HepG2 (cell line): Measurements from ENCODE around the gene NXNL2. TPM values are rescaled to one million over a fixed set of nuclear protein-coding genes. Genes with fewer than 3 reads are reported as not detected.

Source experiments
- ATAC-seq: fragments of 200-7000 bp; cut with Tn5 transposase; 3 replicates; pipeline ENCODE4 v1.9.1; 2020; ENCODE audit warnings: mild to moderate bottlenecking, moderate library complexity
- BruUV-seq: library from RNA; stranded (reverse); fragments of 400-500 nt; replicated peaks from 2 replicates; lab custom pipeline; 2021; lab: Mats Ljungman, UMichigan
- CTCF ChIA-PET: fragments of 300-600 bp; formaldehyde crosslinking; extraction: SDS; loops from one replicate; lab custom pipeline; 2021; ENCODE audit warnings: low total read pairs, inconsistent platforms, low intra/inter-chr PET ratio; lab: Yijun Ruan, JAX
- POLR2A ChIA-PET: fragments of 350-600 bp; sonication (Branson Sonifier 250); formaldehyde crosslinking; loops from one replicate; lab custom pipeline; 2020; ENCODE audit warnings: antibody characterized with exemption, inconsistent platforms; lab: Yijun Ruan, JAX
- DNase-seq: peaks from one replicate; pipeline ENCODE4 v3.0.0-alpha.2; 2015; ENCODE audit warnings: low spot score
- FAIRE-seq: peaks from 3 replicates; lab custom pipeline; 2011; peaks lifted over from hg19 to GRCh38; lab: Jason Lieb, UNC
- H2AFZ ChIP-seq: one replicate; pipeline ENCODE4 v1.6.1; 2011; ENCODE audit warnings: low read length, inconsistent platforms
- H3K27ac ChIP-seq: fragments of 300-600 bp; 3 replicates; pipeline ENCODE4 v1.8.0; 2011; ENCODE audit warnings: mixed run types, mild to moderate bottlenecking, mixed read lengths, low read length, inconsistent platforms; ENCODE audit not compliant: insufficient read depth; ENCODE audit errors: extremely low read length
- H3K27me3 ChIP-seq, 2 experiments: fragments of 200-600 bp in 1 of 2; 2 replicates in 1 of 2; 3 replicates in 1 of 2; pipeline versions ENCODE4 v1.6.0 to v1.8.0; 2011; ENCODE audit warnings: low read length in 2 of 2, mild to moderate bottlenecking in 2 of 2, moderate library complexity in 2 of 2, inconsistent platforms in 1 of 2; ENCODE audit not compliant: insufficient read depth in 2 of 2, control insufficient read depth in 1 of 2
- H3K36me3 ChIP-seq, 2 experiments: fragments of 200-600 bp in 1 of 2; replicated peaks in 1 of 2; 2 replicates in 1 of 2; 3 replicates in 1 of 2; pipeline versions ENCODE4 v1.5.1 to v1.8.0; 2011; ENCODE audit warnings: low read length in 2 of 2, inconsistent platforms in 1 of 2; ENCODE audit not compliant: insufficient read depth in 2 of 2, control insufficient read depth in 1 of 2
- H3K4me1 ChIP-seq: 2 replicates; pipeline ENCODE4 v1.5.1; 2012; ENCODE audit warnings: low read length, inconsistent platforms; ENCODE audit not compliant: insufficient read depth
- H3K4me2 ChIP-seq: 2 replicates; pipeline ENCODE4 v1.6.0; 2011; ENCODE audit warnings: low read depth, low read length, inconsistent platforms
- H3K4me3 ChIP-seq, 3 experiments: fragments of 200-600 bp in 1 of 3; sonication (generic), shearing (Covaris generic) in 1 of 3; replicated peaks in 1 of 3; 2 replicates each; pipeline ENCODE4 v1.5.1; 2011 to 2016; ENCODE audit warnings: low read length in 3 of 3, inconsistent platforms in 2 of 3, low read depth in 2 of 3, mild to moderate bottlenecking in 2 of 3, control low read depth in 1 of 3, mixed read lengths in 1 of 3; ENCODE audit not compliant: insufficient read depth in 1 of 3
- H3K79me2 ChIP-seq: one replicate; pipeline ENCODE4 v1.6.1; 2011; ENCODE audit warnings: low read length, inconsistent platforms; ENCODE audit not compliant: insufficient read depth
- H3K9ac ChIP-seq: 2 replicates; pipeline ENCODE4 v1.6.0; 2011; ENCODE audit warnings: mild to moderate bottlenecking, low read depth, low read length, inconsistent platforms; ENCODE audit not compliant: insufficient read depth
- H3K9me3 ChIP-seq: 2 replicates; pipeline ENCODE4 v1.5.1; 2012; ENCODE audit warnings: mild to moderate bottlenecking, low read length
- H4K20me1 ChIP-seq: 2 replicates; pipeline ENCODE4 v1.6.0; 2011; ENCODE audit warnings: inconsistent platforms, mild to moderate bottlenecking, low read length, moderate library complexity; ENCODE audit not compliant: insufficient read depth
- ARNT2 ChIP-seq: sonication (generic); formaldehyde crosslinking; IDR thresholded peaks from 2 replicates; pipeline ENCODE4 v1.8.0; 2022; ENCODE audit warnings: mild to moderate bottlenecking, low read depth, missing genetic modification reagents, moderate library complexity
- GABPA ChIP-seq, 2 experiments: IDR thresholded peaks; 2 replicates each; pipeline ENCODE4 v1.6.1; 2011 to 2016; ENCODE audit warnings: low read depth in 2 of 2, low read length in 1 of 2, missing biosample characterization in 1 of 2, missing genetic modification characterization in 1 of 2
- IKZF4 ChIP-seq: sonication (generic); formaldehyde crosslinking; IDR thresholded peaks from 2 replicates; pipeline ENCODE4 v1.5.1; 2020; ENCODE audit warnings: borderline replicate concordance, mild to moderate bottlenecking, low read depth, missing genetic modification reagents; ENCODE audit errors: not compliant biosample characterization
- KDM6A ChIP-seq: IDR thresholded peaks from 2 replicates; pipeline ENCODE4 v1.6.1; 2016; ENCODE audit warnings: low read depth
- MAF1 ChIP-seq: sonication (generic); formaldehyde crosslinking; IDR thresholded peaks from 2 replicates; pipeline ENCODE4 v1.5.0; 2020; ENCODE audit warnings: missing genetic modification reagents, borderline replicate concordance
- MBNL3 ChIP-seq: fragments of 250-450 bp; sonication (Bioruptor Pico); conservative IDR thresholded peaks from 2 replicates; pipeline ENCODE4 v1.8.0; 2022; ENCODE audit warnings: mild to moderate bottlenecking, inconsistent platforms
- PHF21A ChIP-seq: sonication (generic); formaldehyde crosslinking; IDR thresholded peaks from 2 replicates; pipeline ENCODE4 v1.5.0; 2020; ENCODE audit warnings: mild to moderate bottlenecking, missing genetic modification reagents
- SKI ChIP-seq: fragments of 450-650 bp; IDR thresholded peaks from one replicate; pipeline ENCODE4 v1.6.1; 2018; ENCODE audit warnings: mild to moderate bottlenecking; ENCODE audit not compliant: partially characterized antibody
- TRIM24 ChIP-seq: sonication (generic); formaldehyde crosslinking; IDR thresholded peaks from 2 replicates; pipeline ENCODE4 v1.8.0; 2022; ENCODE audit warnings: mild to moderate bottlenecking, missing genetic modification reagents
- ZBTB7A ChIP-seq: sonication (generic); formaldehyde crosslinking; IDR thresholded peaks from 2 replicates; pipeline ENCODE4 v1.8.0; 2022; ENCODE audit warnings: mild to moderate bottlenecking, missing genetic modification reagents
- ZNF468 ChIP-seq: sonication (generic); formaldehyde crosslinking; IDR thresholded peaks from 2 replicates; pipeline ENCODE4 v1.8.0; 2022; ENCODE audit warnings: mild to moderate bottlenecking, moderate library complexity, missing genetic modification reagents
- ZNF652 ChIP-seq: IDR thresholded peaks from 2 replicates; pipeline ENCODE4 v1.6.1; 2016; ENCODE audit warnings: low read depth, borderline replicate concordance
- ZNF879 ChIP-seq: sonication (generic); formaldehyde crosslinking; IDR thresholded peaks from 2 replicates; pipeline ENCODE4 v1.8.1; 2023; ENCODE audit warnings: missing genetic modification reagents
- WGBS: methylation state at CpG from one replicate; pipeline ENCODE4 v1.1.6; 2017; ENCODE audit warnings: low lambda C conversion rate; 5-methylcytosine and 5-hydroxymethylcytosine counted together
- in situ Hi-C: cut with HindIII; loops from 2 replicates; pipeline ENCODE4 v1.10.0; 2017; ENCODE audit warnings: low pct_unique_long_range_greater_than_20kb; ENCODE audit not compliant: extremely low pct_ligation_motif_present
- intact Hi-C: fragments of 100-400 bp; cut with micrococcal nuclease; formaldehyde crosslinking; loops from one replicate; pipeline ENCODE4 v1.10.0; 2022; ENCODE audit not compliant: unreplicated experiment
- polyA plus RNA-seq, 8 experiments: library from polyadenylated mRNA; depleted of rRNA in 3 of 8; stranded (reverse) in 7 of 8; unstranded in 1 of 8; fragments of >200 nt; fragmentation: Illumina TruSeq in 4 of 8; extraction: Trizol in 4 of 8; gene quantifications; 2 replicates each; pipeline versions ENCODE4 v1.2.1 to v1.2.3, GENCODE V29; 2011 to 2016; ENCODE audit warnings: low read depth in 4 of 8, missing spikeins in 1 of 8, mixed read lengths in 1 of 8; ENCODE audit not compliant: insufficient read depth in 1 of 8
- total RNA-seq, 5 experiments: library from RNA; depleted of rRNA; stranded (reverse); fragments of >200 nt; fragmentation: Illumina TruSeq; extraction: Trizol; gene quantifications; 2 replicates each; pipeline ENCODE4 v1.2.3, GENCODE V29; 2016; ENCODE audit warnings: low read depth in 1 of 5
- TF ChIP-seq, protein P1 (sequence below): IDR thresholded peaks from 2 replicates; pipeline ENCODE4 v1.6.1; 2016; ENCODE audit warnings: missing biosample characterization, missing genetic modification reagents, low read depth
- TF ChIP-seq, protein P2 (sequence below): sonication (generic); formaldehyde crosslinking; IDR thresholded peaks from 2 replicates; pipeline ENCODE4 v1.4.0; 2020; ENCODE audit warnings: missing genetic modification reagents, borderline replicate concordance
- TF ChIP-seq, protein P3 (sequence below): IDR thresholded peaks from 2 replicates; pipeline ENCODE4 v1.6.1; 2016; ENCODE audit warnings: missing compliant biosample characterization, missing genetic modification reagents, borderline replicate concordance
- TF ChIP-seq, protein P4 (sequence below): sonication (generic); formaldehyde crosslinking; IDR thresholded peaks from 2 replicates; pipeline ENCODE4 v1.5.1; 2020; ENCODE audit warnings: mild to moderate bottlenecking, missing genetic modification reagents, borderline replicate concordance

The NXNL2 gene
- total and polyA plus RNA-seq, 2 of the 13 experiments (the other 11 are each of a cell fraction or from before 2014, with no cell fraction given) = not detected

DNA sequence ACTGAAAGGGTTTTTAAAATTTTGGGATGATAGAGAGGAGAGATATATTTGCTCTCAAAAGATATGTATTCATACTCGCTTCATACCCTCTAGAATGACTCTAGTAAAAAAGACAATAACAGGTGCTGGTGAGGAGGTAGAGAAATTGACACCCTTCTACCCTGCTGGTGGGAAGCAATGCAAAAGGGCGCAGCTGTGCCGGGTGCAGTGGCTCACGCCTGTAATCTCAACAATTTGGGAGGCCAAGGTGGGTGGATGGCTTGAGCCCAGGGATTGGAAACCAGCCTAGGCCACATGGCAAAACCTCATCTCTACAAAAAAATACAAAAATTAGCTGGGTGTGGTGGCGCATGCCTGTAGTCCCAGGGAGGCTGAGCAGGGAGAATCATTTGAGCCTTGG lies 33.9 kb upstream of the NXNL2 start:
- Histone ChIP-seq H3K79me2 (no peaks in the 10 kb centered on the region), H2AFZ (no peak overlapping the region), H3K9ac (no peak overlapping the region), H3K4me2 (no peak overlapping the region), H4K20me1 (no peaks in the 10 kb centered on the region), H3K4me1 (no peaks in the 10 kb centered on the region), H3K27me3 (no peaks in the 10 kb centered on the region), H3K4me3 (no peak overlapping the region), H3K27ac (no peak overlapping the region), H3K9me3 (no peaks in the 10 kb centered on the region), H3K36me3 (no peaks in the 10 kb centered on the region)
- no peak for ATAC-seq
- BruUV-seq = no TSS peak
- no peak for FAIRE-seq
- WGBS = 83% methylated on average over 5 of the region's 5 CpGs
- in situ Hi-C loops = no loop called here
- intact Hi-C loops = no loop called here
- ChIA-PET CTCF (no interaction called here), POLR2A (no interaction called here)
- no peak for DNase-seq
- TF ChIP-seq IKZF4 (CRISPR knock-in tag) (no peak), ZNF652 (CRISPR knock-in tag) (no peak), ZNF468 (CRISPR knock-in tag) (no peak), ZNF879 (CRISPR knock-in tag) (no peak), PHF21A (CRISPR knock-in tag) (no peak), ARNT2 (CRISPR knock-in tag) (no peak), TRIM24 (CRISPR knock-in tag) (no peak), SKI (no peak), GABPA (IDR thresholded peaks at IDR 0.05; ENCODE audit: low read depth, low read length) (no peak), GABPA (CRISPR knock-in tag; IDR thresholded peaks at IDR 0.05; ENCODE audit: low read depth) (no peak), MAF1 (CRISPR knock-in tag) (no peak), MBNL3 (CRISPR knock-in tag) (no peak), ZBTB7A (CRISPR knock-in tag) (no peak), KDM6A (CRISPR knock-in tag) (no peak)
- TF ChIP-seq, protein P1, sequence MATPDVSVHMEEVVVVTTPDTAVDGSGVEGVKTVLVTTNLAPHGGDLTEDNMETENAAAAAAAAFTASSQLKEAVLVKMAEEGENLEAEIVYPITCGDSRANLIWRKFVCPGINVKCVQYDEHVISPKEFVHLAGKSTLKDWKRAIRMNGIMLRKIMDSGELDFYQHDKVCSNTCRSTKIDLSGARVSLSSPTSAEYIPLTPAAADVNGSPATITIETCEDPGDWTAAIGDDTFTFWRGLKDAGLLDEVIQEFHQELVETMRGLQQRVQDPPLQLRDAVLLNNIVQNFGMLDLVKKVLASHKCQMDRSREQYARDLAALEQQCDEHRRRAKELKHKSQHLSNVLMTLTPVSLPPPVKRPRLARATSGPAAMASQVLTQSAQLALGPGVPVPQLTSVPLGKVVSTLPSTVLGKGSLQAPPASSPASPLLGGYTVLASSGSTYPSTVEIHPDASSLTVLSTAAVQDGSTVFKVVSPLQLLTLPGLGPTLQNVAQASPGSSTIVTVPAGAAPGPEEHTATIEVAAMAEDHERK = no peak
- TF ChIP-seq, protein P2, sequence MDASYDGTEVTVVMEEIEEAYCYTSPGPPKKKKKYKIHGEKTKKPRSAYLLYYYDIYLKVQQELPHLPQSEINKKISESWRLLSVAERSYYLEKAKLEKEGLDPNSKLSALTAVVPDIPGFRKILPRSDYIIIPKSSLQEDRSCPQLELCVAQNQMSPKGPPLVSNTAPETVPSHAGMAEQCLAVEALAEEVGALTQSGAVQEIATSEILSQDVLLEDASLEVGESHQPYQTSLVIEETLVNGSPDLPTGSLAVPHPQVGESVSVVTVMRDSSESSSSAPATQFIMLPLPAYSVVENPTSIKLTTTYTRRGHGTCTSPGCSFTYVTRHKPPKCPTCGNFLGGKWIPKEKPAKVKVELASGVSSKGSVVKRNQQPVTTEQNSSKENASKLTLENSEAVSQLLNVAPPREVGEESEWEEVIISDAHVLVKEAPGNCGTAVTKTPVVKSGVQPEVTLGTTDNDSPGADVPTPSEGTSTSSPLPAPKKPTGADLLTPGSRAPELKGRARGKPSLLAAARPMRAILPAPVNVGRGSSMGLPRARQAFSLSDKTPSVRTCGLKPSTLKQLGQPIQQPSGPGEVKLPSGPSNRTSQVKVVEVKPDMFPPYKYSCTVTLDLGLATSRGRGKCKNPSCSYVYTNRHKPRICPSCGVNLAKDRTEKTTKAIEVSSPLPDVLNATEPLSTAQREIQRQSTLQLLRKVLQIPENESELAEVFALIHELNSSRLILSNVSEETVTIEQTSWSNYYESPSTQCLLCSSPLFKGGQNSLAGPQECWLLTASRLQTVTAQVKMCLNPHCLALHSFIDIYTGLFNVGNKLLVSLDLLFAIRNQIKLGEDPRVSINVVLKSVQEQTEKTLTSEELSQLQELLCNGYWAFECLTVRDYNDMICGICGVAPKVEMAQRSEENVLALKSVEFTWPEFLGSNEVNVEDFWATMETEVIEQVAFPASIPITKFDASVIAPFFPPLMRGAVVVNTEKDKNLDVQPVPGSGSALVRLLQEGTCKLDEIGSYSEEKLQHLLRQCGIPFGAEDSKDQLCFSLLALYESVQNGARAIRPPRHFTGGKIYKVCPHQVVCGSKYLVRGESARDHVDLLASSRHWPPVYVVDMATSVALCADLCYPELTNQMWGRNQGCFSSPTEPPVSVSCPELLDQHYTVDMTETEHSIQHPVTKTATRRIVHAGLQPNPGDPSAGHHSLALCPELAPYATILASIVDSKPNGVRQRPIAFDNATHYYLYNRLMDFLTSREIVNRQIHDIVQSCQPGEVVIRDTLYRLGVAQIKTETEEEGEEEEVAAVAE (CRISPR knock-in tag) = no peak
- TF ChIP-seq, protein P3, sequence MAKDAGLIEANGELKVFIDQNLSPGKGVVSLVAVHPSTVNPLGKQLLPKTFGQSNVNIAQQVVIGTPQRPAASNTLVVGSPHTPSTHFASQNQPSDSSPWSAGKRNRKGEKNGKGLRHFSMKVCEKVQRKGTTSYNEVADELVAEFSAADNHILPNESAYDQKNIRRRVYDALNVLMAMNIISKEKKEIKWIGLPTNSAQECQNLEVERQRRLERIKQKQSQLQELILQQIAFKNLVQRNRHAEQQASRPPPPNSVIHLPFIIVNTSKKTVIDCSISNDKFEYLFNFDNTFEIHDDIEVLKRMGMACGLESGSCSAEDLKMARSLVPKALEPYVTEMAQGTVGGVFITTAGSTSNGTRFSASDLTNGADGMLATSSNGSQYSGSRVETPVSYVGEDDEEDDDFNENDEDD (CRISPR knock-in tag) = no peak
- TF ChIP-seq, protein P4, sequence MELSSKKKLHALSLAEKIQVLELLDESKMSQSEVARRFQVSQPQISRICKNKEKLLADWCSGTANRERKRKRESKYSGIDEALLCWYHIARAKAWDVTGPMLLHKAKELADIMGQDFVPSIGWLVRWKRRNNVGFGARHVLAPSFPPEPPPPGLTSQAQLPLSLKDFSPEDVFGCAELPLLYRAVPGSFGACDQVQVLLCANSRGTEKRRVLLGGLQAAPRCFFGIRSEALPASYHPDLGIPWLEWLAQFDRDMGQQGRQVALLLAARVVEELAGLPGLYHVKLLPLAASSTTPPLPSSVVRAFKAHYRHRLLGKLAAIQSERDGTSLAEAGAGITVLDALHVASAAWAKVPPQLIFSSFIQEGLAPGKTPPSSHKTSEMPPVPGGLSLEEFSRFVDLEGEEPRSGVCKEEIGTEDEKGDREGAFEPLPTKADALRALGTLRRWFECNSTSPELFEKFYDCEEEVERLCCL = no peak
